Fibroblast of pulmonary artery (primary cell): ENCODE data around the gene SBK2.

ENCODE experiments used
- DNase-seq: peaks from one replicate; pipeline ENCODE4 v3.0.0-alpha.2; 2010; ENCODE audit warnings: low read depth
- H3K4me3 ChIP-seq: replicated peaks from 2 replicates; pipeline ENCODE4 v1.5.1; 2011; ENCODE audit warnings: low read depth, mild to moderate bottlenecking, control low read depth, low read length, moderate library complexity
- TF ChIP-seq, protein P1 (sequence below): IDR thresholded peaks from 2 replicates; pipeline ENCODE4 v1.5.1; 2011; ENCODE audit warnings: mild to moderate bottlenecking, control low read depth, low read length, inconsistent platforms; ENCODE audit errors: missing control alignments

The SBK2 gene

DNA sequence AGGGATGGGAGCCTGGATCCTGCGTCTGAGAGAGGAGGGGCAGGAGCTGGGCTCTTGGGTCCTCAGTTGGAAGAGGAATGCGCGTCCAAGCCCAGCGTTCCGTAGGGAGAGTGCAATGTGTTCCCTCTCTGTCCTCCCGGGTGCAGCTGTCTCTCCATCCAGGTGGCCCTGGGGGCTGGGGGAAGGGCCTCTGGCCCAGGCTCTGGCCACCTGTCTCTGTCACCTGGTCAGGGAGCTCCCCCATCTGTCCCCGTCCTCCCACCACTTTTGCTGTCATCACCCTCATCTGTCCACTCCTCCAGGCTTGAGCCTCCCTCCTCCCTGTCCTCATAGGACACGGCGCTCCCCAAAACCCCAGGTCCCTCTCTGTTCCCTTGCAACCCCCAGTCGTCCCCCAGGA, 3.7 kb upstream of the SBK2 start:
- TF ChIP-seq, protein P1, sequence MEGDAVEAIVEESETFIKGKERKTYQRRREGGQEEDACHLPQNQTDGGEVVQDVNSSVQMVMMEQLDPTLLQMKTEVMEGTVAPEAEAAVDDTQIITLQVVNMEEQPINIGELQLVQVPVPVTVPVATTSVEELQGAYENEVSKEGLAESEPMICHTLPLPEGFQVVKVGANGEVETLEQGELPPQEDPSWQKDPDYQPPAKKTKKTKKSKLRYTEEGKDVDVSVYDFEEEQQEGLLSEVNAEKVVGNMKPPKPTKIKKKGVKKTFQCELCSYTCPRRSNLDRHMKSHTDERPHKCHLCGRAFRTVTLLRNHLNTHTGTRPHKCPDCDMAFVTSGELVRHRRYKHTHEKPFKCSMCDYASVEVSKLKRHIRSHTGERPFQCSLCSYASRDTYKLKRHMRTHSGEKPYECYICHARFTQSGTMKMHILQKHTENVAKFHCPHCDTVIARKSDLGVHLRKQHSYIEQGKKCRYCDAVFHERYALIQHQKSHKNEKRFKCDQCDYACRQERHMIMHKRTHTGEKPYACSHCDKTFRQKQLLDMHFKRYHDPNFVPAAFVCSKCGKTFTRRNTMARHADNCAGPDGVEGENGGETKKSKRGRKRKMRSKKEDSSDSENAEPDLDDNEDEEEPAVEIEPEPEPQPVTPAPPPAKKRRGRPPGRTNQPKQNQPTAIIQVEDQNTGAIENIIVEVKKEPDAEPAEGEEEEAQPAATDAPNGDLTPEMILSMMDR, result no peak
- no peak for DNase-seq
- no peak overlapping the region for H3K4me3 ChIP-seq

DNA sequence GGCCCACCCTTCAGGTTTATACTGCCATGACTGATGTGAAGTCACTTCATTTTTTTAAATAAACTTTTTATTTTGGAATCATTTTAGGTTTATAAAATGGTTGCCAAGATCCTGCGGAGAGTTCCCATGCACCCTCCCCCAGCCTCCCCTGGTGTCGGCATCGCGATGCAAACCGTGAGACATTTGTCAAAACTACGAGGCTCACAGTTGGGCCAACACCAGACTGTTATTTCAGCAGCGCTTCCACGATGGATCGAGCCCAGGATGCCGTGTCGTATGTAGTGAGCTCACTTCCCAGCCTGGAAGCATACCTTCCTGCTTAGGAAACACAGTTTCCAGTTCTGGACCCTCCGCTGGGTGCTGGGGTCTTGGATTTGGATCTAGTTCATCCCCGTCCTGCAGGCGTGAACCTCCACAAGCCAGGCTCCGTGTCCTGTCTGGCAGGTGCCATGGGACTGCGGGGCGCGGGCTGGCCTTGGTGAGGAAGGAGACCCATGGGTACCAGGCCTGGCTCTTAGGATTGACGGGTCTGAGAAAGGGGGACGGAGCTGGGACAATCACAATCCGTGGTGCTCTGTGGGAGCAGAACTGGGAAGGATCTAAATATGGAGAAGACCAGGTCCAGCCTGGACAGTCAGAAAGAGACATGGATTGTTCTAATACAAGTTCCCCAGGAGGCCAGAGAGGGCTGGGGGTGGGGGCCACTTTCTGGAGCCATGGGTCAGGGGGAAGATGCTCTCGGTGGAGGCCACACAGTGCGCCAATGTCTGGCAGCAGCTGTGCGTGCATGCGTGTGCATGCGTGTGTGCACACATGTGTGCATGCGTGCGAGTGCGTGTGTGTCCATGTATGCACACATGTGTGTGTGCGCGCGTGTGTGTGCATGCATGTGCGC, 2.4 kb upstream of the SBK2 start:
- TF ChIP-seq, protein P1, result no peak
- H3K4me3 ChIP-seq, result no peak overlapping the region
- no peak for DNase-seq

DNA sequence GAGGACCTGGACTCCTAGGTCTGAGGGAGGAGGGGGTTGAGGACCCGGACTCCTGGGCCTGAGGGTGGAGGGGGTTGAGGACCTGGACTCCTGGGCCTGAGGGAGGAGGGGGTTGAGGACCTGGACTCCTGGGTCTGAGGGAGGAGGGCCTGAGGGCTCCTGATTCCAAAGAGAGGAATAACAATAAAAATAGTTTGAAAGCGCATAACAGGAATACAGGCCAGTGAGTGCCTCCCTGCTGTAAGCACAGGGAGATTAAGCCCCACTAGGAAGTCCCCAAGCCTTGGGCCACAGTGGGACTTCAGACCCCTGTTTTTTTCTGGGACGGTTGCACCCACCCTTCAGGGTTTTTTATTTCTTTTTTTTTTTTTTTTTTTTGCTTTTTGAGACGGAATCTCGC, 1.2 kb upstream of the SBK2 start:
- no peak overlapping the region for H3K4me3 ChIP-seq
- TF ChIP-seq, protein P1, result no peak
- no peak for DNase-seq

DNA sequence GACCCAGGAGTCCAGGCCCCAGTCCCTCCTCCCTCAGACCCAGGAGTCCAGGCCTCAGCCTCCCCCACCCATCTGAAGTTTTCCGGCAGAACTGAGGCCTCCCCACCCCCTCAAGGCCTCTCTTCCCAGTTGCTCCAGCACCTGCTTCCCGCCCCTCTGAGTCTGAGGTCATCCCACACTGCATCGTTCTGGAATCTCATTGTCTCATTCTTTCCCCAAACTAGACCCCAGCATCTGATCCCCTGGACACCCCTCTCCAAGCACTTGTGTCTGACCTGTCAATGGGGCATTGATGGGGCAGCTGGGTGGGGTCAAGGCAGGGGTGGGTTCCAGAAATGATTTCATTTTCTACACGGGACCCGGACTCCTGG, 793 bp upstream of the SBK2 start:
- DNase-seq, result no peak
- no peak overlapping the region for H3K4me3 ChIP-seq
- TF ChIP-seq, protein P1, result no peak

DNA sequence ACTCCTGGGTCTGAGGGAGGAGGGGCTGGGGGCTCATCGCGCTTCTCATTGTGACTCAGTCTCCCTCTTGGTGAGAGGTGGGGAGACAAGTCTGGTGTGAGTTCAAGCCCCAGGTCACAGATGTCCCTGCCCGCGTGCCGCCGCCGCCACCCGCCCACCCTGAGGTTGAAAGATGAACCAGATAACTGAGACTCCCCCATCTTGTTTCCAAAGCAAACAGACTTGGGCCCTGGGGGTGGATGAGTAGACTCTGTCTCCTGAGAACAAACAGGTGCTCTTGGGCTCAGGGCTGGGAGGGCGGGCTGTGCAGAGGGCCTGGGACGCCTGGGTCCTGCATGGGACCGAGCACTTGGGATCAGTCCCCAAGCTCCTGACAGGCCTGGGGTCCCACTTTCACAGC, 567 bp downstream of the SBK2 start:
- TF ChIP-seq, protein P1, result no peak
- no peak for DNase-seq
- H3K4me3 ChIP-seq, result no peak overlapping the region

DNA sequence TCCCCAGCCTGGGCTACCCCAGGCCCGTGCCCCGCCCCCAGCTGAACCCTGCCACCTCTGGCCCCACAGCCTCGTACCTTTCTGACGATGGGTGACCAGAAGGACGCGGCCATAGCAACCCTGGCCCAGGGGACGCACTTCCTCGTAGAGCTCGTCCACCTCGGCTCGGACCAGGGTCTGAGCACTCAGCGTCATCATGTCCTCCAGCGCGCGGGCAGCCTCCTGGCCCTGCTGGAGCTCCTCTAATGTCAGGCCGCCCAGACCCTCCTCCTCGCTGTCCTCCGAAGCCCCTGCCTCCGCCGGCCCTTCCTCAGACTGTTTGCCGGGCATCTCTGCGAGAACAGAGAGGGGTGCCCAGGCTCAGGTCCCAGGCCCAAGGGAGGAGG, 975 bp downstream of the SBK2 start:
- H3K4me3 ChIP-seq, result no peak overlapping the region
- DNase-seq, result no peak
- TF ChIP-seq, protein P1, result no peak
